AG04450 (cell line): ENCODE measurements around the gene CAMKK2. TPM values are rescaled to one million over a fixed set of nuclear protein-coding genes. Genes with fewer than 3 reads are reported as not detected.

Experiments used
- CTCF ChIA-PET: fragments of 300-600, 350-600 bp; formaldehyde crosslinking; extraction: SDS; loops from one replicate; lab custom pipeline; 2022; ENCODE audit warnings: antibody characterized with exemption, inconsistent platforms; lab: Charles Lee
- POLR2A ChIA-PET: fragments of 350-600 bp; formaldehyde crosslinking; extraction: SDS; loops from one replicate; lab custom pipeline; 2021; ENCODE audit warnings: antibody characterized with exemption, inconsistent platforms; lab: Yijun Ruan, JAX
- DNase-seq: peaks from one replicate; pipeline ENCODE4 v3.0.0-alpha.2; 2011; ENCODE audit warnings: low read depth, low spot score
- H3K27ac ChIP-seq: one replicate; pipeline ENCODE4 v1.5.1; 2012; ENCODE audit warnings: low read depth, low read length, control low read depth
- H3K27me3 ChIP-seq: one replicate; pipeline ENCODE4 v1.6.0; 2012; ENCODE audit warnings: low read length; ENCODE audit not compliant: control insufficient read depth, insufficient read depth
- H3K4me3 ChIP-seq: 2 replicates; pipeline ENCODE4 v1.5.1; 2011; ENCODE audit warnings: mild to moderate bottlenecking, low read depth, low read length, control low read depth
- H3K9me3 ChIP-seq: 2 replicates; pipeline ENCODE4 v1.5.1; 2012; ENCODE audit warnings: low read length; ENCODE audit not compliant: control insufficient read depth, insufficient read depth
- polyA plus RNA-seq: library from polyadenylated mRNA; depleted of rRNA; stranded (reverse); fragments of >200 nt; gene quantifications from 2 replicates; pipeline ENCODE4 v1.2.3, GENCODE V29; 2011
- TF ChIP-seq, protein P1 (sequence below): IDR thresholded peaks from 2 replicates; pipeline ENCODE4 v1.5.1; 2011; ENCODE audit warnings: low read depth, low read length, control low read depth, inconsistent platforms

The CAMKK2 gene
- polyA plus RNA-seq, 1 experiment: 23.1 TPM

DNA sequence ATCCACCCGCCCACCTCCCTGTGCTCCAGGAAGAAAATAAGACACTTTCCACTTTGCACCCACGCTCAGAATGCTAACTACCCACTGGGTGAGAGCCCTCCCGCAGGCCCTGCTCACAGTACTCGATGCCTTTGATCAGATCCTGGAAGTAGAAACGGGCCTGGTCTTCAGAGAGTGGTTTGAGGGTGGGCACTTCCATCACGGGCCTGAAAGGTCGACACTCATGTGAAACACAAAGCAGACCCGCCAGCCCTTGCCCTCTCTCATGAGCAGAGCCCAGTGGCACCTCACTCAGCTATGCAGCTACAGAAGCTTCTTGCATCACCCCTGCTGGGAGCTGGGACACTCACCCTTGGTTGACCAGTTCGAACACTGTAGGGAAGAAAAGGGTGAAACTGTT is 41.1 kb downstream of the CAMKK2 start:
- POLR2A ChIA-PET: no interaction called here

DNA sequence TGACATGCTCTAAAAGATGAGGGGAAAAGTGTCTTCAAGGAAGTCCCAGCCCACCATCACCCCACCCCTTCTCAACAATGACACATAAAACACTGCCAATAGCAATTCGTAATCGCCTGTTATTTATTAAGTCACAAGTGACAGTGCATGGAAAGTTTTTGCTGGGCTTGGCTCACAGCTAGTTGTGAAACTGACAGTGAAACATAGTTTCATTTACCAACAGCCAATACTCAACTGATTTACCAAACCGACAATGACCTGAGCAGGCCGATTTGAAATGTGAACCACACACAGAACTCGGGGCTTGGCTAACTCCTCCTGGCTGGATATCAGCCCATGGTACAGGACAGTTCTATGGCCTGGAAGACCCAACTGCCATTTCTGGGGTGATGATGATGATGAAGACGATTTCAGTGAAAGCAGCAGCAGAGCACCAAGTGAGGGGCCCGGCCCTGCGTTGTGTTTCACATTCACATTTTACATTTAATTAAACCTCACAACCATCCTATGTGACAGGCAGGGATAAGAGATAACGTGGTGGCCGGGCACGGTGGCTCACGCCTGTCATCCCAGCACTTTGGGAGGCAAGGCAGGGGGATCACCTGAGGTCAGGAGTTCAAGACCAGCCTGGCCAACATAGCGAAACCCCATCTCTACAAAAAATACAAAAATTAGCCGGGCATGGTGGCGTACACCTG is 42.7 kb downstream of the CAMKK2 start:
- POLR2A ChIA-PET: no interaction called here

More for the DNA sequence above, 41.1 kb downstream of the CAMKK2 start:
- Histone ChIP-seq H3K27me3 (no peaks in the 10 kb centered on the region), H3K9me3 (no peaks in the 10 kb centered on the region), H3K4me3 (no peak overlapping the region), H3K27ac (no peak overlapping the region)
- TF ChIP-seq, protein P1, sequence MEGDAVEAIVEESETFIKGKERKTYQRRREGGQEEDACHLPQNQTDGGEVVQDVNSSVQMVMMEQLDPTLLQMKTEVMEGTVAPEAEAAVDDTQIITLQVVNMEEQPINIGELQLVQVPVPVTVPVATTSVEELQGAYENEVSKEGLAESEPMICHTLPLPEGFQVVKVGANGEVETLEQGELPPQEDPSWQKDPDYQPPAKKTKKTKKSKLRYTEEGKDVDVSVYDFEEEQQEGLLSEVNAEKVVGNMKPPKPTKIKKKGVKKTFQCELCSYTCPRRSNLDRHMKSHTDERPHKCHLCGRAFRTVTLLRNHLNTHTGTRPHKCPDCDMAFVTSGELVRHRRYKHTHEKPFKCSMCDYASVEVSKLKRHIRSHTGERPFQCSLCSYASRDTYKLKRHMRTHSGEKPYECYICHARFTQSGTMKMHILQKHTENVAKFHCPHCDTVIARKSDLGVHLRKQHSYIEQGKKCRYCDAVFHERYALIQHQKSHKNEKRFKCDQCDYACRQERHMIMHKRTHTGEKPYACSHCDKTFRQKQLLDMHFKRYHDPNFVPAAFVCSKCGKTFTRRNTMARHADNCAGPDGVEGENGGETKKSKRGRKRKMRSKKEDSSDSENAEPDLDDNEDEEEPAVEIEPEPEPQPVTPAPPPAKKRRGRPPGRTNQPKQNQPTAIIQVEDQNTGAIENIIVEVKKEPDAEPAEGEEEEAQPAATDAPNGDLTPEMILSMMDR: no peak
- no peak for DNase-seq
- CTCF ChIA-PET: no interaction called here

DNA sequence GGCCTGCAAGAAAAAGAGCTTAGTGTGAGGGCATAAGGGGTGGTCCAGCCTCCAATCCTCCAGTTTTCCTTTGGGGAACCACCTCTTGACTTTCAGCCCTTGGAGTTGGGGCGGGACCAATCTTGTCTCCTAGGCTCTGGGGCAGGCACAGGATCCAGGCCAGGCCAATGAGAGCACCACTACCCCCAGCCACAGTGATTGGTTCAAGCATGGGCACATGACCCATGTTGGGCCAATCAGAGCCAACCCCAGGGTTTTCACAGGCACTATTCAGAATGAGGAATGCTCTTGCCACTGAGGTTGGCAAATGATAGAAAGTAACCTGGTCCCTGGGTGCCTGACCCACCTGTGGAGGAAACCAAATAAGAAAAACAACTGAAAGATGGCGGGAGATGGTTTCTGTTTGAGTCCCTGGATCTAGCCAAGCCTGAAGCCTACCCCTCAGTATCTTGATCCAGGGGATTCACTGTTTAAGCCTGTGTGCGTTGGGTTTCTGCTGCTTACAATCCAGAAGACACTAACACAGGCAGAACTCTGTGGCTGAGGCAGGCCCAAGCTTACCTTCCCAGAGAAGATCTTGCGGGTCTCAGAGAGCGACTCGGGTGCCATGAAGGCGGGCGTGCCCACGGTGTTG is 43.7 kb downstream of the CAMKK2 start:
- ChIA-PET CTCF (no interaction called here), POLR2A (no interaction called here)
- Histone ChIP-seq H3K27me3 (no peaks in the 10 kb centered on the region), H3K27ac (no peak overlapping the region), H3K4me3 (no peak overlapping the region), H3K9me3 (no peaks in the 10 kb centered on the region)
- TF ChIP-seq, protein P1: no peak
- DNase-seq: no peak

More for the DNA sequence above, 42.7 kb downstream of the CAMKK2 start:
- Histone ChIP-seq H3K27ac (no peak overlapping the region), H3K27me3 (no peaks in the 10 kb centered on the region), H3K4me3 (no peak overlapping the region), H3K9me3 (no peaks in the 10 kb centered on the region)
- no peak for DNase-seq
- CTCF ChIA-PET: no interaction called here
- TF ChIP-seq, protein P1: no peak

DNA sequence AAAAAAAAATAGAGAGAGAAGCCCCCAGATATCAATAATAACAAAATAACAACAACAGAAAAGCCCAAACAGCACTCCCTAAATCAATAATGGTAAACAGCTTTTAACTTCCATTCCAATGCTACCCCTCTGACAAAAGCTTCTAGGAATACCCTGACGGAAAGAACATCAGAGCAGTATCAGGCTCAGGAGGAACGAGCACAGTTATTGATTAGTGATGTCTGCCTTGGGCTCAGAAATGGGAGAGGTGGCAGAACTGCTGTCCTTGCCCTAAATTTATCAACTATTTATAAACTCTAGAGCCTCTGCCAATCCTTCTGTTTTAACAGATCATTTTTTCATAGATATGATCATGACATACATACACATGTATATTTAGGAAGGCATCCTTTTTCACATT is 44.7 kb downstream of the CAMKK2 start:
- TF ChIP-seq, protein P1: no peak
- no peaks in the 10 kb centered on the region for H3K9me3 ChIP-seq
- POLR2A ChIA-PET: no interaction called here
- H3K27me3 ChIP-seq: no peaks in the 10 kb centered on the region
- H3K27ac ChIP-seq: no peak overlapping the region
- no peak overlapping the region for H3K4me3 ChIP-seq
- DNase-seq: no peak
- CTCF ChIA-PET: interaction anchor here (1.0 kb wide), 1 partner anchor 22 kb away, joined by 3 read pairs; no protein-coding TSS in a partner anchor

DNA sequence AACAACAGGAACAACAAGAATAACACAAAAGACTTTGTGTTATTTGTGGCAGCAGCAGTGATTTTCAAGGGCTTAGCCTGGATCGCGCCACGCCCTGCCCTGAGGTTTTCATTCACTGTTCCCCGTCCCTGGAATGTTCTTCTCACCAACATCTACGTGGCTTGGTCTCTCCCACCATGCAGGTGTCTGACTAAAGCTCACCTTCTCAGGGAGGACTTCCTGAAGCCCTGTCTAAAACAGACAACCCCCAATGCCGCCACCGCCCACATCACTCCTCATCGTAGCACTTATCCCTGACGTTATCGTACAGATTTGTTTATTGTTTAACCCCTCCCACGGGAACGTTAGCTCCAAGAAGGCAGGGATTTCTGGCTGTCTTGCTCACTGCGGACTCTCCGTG is 46.1 kb downstream of the CAMKK2 start:
- H3K4me3 ChIP-seq: no peak overlapping the region
- H3K9me3 ChIP-seq: no peaks in the 10 kb centered on the region
- TF ChIP-seq, protein P1: no peak
- DNase-seq: no peak
- ChIA-PET POLR2A (no interaction called here), CTCF (interaction anchor here (1.1 kb wide), 1 partner anchor 20 kb away, joined by 3 read pairs; no protein-coding TSS in a partner anchor)
- H3K27me3 ChIP-seq: no peaks in the 10 kb centered on the region
- no peak overlapping the region for H3K27ac ChIP-seq
